BE2C (cell line): Measurements from ENCODE around the gene AUTS2.

Source experiments
- DNase-seq: peaks from one replicate; pipeline ENCODE4 v3.0.0-alpha.2; 2020
- H3K27me3 ChIP-seq: fragments of 250-450 bp; sonication (Bioruptor Pico); 2 replicates; pipeline ENCODE4 v1.5.1; 2020; ENCODE audit warnings: mild to moderate bottlenecking
- H3K36me3 ChIP-seq: fragments of 250-450 bp; sonication (Bioruptor Pico); 2 replicates; pipeline ENCODE4 v1.5.1; 2020; ENCODE audit warnings: mild to moderate bottlenecking
- H3K4me1 ChIP-seq: fragments of 250-450 bp; sonication (Bioruptor Pico); 2 replicates; pipeline ENCODE4 v1.5.1; 2020
- H3K4me3 ChIP-seq: 2 replicates; pipeline ENCODE4 v1.5.1; 2011; ENCODE audit warnings: low read depth, low read length
- H3K9me3 ChIP-seq: fragments of 250-450 bp; sonication (Bioruptor Pico); 2 replicates; pipeline ENCODE4 v1.5.1; 2020
- CTCF ChIP-seq: IDR thresholded peaks from 2 replicates; pipeline ENCODE4 v1.5.1; 2012; ENCODE audit warnings: mild to moderate bottlenecking, low read depth, low read length

Gene AUTS2

GRCh38 chr7:70183278-70183677, 585.0 kb downstream of the AUTS2 start:
- no peak for TF ChIP-seq CTCF
- H3K36me3 ChIP-seq = no peaks in the 10 kb centered on the region
- H3K4me1 ChIP-seq = no peaks in the 10 kb centered on the region; the same call in 1 of the 2 replicates
- no peaks in the 10 kb centered on the region for H3K27me3 ChIP-seq
- H3K9me3 ChIP-seq = no peaks in the 10 kb centered on the region
- DNase-seq = no peak
- no peak overlapping the region for H3K4me3 ChIP-seq

GRCh38 chr7:70188901-70189650, 590.8 kb downstream of the AUTS2 start:
- Histone ChIP-seq H3K27me3 (no peaks in the 10 kb centered on the region), H3K36me3 (no peaks in the 10 kb centered on the region), H3K4me1 (no peaks in the 10 kb centered on the region), H3K9me3 (no peaks in the 10 kb centered on the region), H3K4me3 (no peak overlapping the region)
- DNase-seq = no peak
- no peak for TF ChIP-seq CTCF

GRCh38 chr7:70189776-70190175, 591.5 kb downstream of the AUTS2 start:
- Histone ChIP-seq H3K27me3 (no peaks in the 10 kb centered on the region), H3K4me1 (no peaks in the 10 kb centered on the region), H3K4me3 (no peak overlapping the region), H3K36me3 (no peaks in the 10 kb centered on the region), H3K9me3 (no peaks in the 10 kb centered on the region)
- TF ChIP-seq CTCF = no peak
- DNase-seq = no peak

- Histone ChIP-seq H3K4me1 (no peaks in the 10 kb centered on the region), H3K9me3 (no peaks in the 10 kb centered on the region), H3K27me3 (no peaks in the 10 kb centered on the region), H3K4me3 (no peak overlapping the region), H3K36me3 (no peaks in the 10 kb centered on the region)
- TF ChIP-seq CTCF = no peak
- no peak for DNase-seq
These were observed 592.0 kb downstream of the AUTS2 start for GRCh38 chr7:70190281-70190680.

- Histone ChIP-seq H3K27me3 (no peaks in the 10 kb centered on the region), H3K36me3 (no peaks in the 10 kb centered on the region), H3K4me1 (no peaks in the 10 kb centered on the region), H3K9me3 (no peaks in the 10 kb centered on the region), H3K4me3 (no peak overlapping the region)
- DNase-seq = peak; percentile 39
- peak; percentile 57 for TF ChIP-seq CTCF
These were observed 595.2 kb downstream of the AUTS2 start for GRCh38 chr7:70193514-70193913.

GRCh38 chr7:70208236-70209063, 610.2 kb downstream of the AUTS2 start:
- Histone ChIP-seq H3K36me3 (no peaks in the 10 kb centered on the region), H3K4me3 (no peak overlapping the region), H3K27me3 (no peaks in the 10 kb centered on the region), H3K9me3 (no peaks in the 10 kb centered on the region), H3K4me1 (peaks cover 8% of the 10 kb centered on the region)
- no peak for TF ChIP-seq CTCF
- DNase-seq = no peak
